CD4-positive, CD25-positive, alpha-beta regulatory T cell (primary cell): ENCODE results near the gene MYO15A. TPM values are rescaled to one million over a fixed set of nuclear protein-coding genes. Genes with fewer than 3 reads are reported as not detected.

Source experiments
- ATAC-seq, 2 donors: fragments of 150-1000 bp; cut with Tn5 transposase; one replicate each; pipeline ENCODE4 v1.10.0; 2021; ENCODE audit warnings: low read depth in 2 of 2, moderate number of reproducible peaks in 2 of 2, moderate library complexity in 1 of 2
- DNase-seq, 3 donors: peaks; one replicate each; pipeline versions ENCODE4 v3.0.0 to v3.0.0-alpha.2; 2012 to 2022; ENCODE audit warnings: mixed read lengths in 1 of 3
- H3K27ac ChIP-seq: one replicate; pipeline ENCODE4 v1.7.0; 2013; ENCODE audit warnings: mild to moderate bottlenecking, low read length; ENCODE audit not compliant: insufficient read depth, poor library complexity, severe bottlenecking
- H3K27me3 ChIP-seq: one replicate; pipeline ENCODE4 v1.7.0; 2013; ENCODE audit warnings: low read length; ENCODE audit not compliant: control insufficient read depth, insufficient read depth
- H3K36me3 ChIP-seq: one replicate; pipeline ENCODE4 v1.7.0; 2013; ENCODE audit warnings: mild to moderate bottlenecking, low read length, moderate library complexity; ENCODE audit not compliant: control insufficient read depth, insufficient read depth
- H3K4me1 ChIP-seq: 2 replicates; pipeline ENCODE4 v1.7.0; 2013; ENCODE audit warnings: mild to moderate bottlenecking, low read length; ENCODE audit not compliant: insufficient read depth, control insufficient read depth, poor library complexity, severe bottlenecking
- H3K4me3 ChIP-seq: one replicate; pipeline ENCODE4 v1.7.0; 2013; ENCODE audit warnings: low read depth, mild to moderate bottlenecking, low read length, moderate library complexity
- H3K9me3 ChIP-seq, 2 experiments: 1 replicate in 1 of 2; 2 replicates in 1 of 2; pipeline ENCODE4 v1.7.0; 2013; ENCODE audit warnings: low read length in 2 of 2, mild to moderate bottlenecking in 1 of 2, moderate library complexity in 1 of 2; ENCODE audit not compliant: control insufficient read depth in 2 of 2
- H3K27ac Mint-ChIP-seq, 3 donors: one replicate each; pipeline ENCODE4 v1.8.0; 2020 to 2022; ENCODE audit warnings: mild to moderate bottlenecking in 3 of 3, mixed read lengths in 3 of 3, moderate library complexity in 2 of 3
- H3K27me3 Mint-ChIP-seq: one replicate; pipeline ENCODE4 v1.8.0; 2022; ENCODE audit warnings: mild to moderate bottlenecking, mixed read lengths
- H3K36me3 Mint-ChIP-seq: one replicate; pipeline ENCODE4 v1.8.0; 2020; ENCODE audit warnings: mixed read lengths
- H3K4me1 Mint-ChIP-seq, 4 donors: one replicate each; pipeline ENCODE4 v1.8.0; 2020 to 2022; ENCODE audit warnings: mixed read lengths in 4 of 4, mild to moderate bottlenecking in 1 of 4
- H3K4me3 Mint-ChIP-seq, 4 donors: one replicate each; pipeline ENCODE4 v1.8.0; 2020 to 2022; ENCODE audit warnings: mild to moderate bottlenecking in 4 of 4, mixed read lengths in 4 of 4, moderate library complexity in 3 of 4
- H3K9me3 Mint-ChIP-seq, 7 donors: one replicate each; pipeline ENCODE4 v1.8.0; 2020 to 2022; ENCODE audit warnings: mixed read lengths in 7 of 7, mild to moderate bottlenecking in 3 of 7, moderate library complexity in 2 of 7
- polyA plus RNA-seq, 4 donors: library from polyadenylated mRNA; unstranded; fragments of 300-500 nt; fragmentation: Illumina TruSeq; gene quantifications; one replicate each; pipeline ENCODE4 v1.2.3, GENCODE V29; 2021
- total RNA-seq: library from RNA; stranded (reverse); gene quantifications from one replicate; pipeline ENCODE4 v1.2.3, GENCODE V29; 2022

The MYO15A gene
- total and polyA plus RNA-seq, 5 donors from 2014 or later, result 0.19 to 0.81 (median 0.30) TPM; not detected in 1

- Histone ChIP-seq H3K27ac (no peak overlapping the region), H3K27me3 (no peaks in the 10 kb centered on the region), H3K4me3 (no peak overlapping the region), H3K4me1 (no peaks in the 10 kb centered on the region), H3K9me3 (no peaks in the 10 kb centered on the region), H3K36me3 (no peaks in the 10 kb centered on the region)
- Mint-ChIP-seq H3K36me3 (no peaks in the 10 kb centered on the region), H3K9me3 (no peaks in the 10 kb centered on the region), H3K4me1 (peaks cover 4 to 6% (median 5%) of the 10 kb centered on the region in 4 donors), H3K27me3 (no peaks in the 10 kb centered on the region), H3K4me3 (no peak overlapping the region), H3K27ac (no peak overlapping the region)
- no peak for DNase-seq
- no peak for ATAC-seq
Observed at GRCh38 chr17:18144261-18144660, 35.7 kb downstream of the MYO15A start.

GRCh38 chr17:18144855-18145254 is 36.3 kb downstream of the MYO15A start:
- H3K9me3 ChIP-seq, result no peaks in the 10 kb centered on the region
- ATAC-seq (no peak), DNase-seq (no peak)
- Mint-ChIP-seq H3K9me3 (no peaks in the 10 kb centered on the region), H3K4me3 (no peak overlapping the region), H3K4me1 (peaks cover 4 to 6% (median 5%) of the 10 kb centered on the region in 4 donors), H3K27me3 (no peaks in the 10 kb centered on the region), H3K36me3 (no peaks in the 10 kb centered on the region), H3K27ac (peak overlapping the region in 1 of 3 donors; percentile 42)
- no peak overlapping the region for H3K27ac ChIP-seq
- H3K27me3 ChIP-seq, result no peaks in the 10 kb centered on the region
- no peak overlapping the region for H3K4me3 ChIP-seq
- H3K36me3 ChIP-seq, result no peaks in the 10 kb centered on the region
- no peaks in the 10 kb centered on the region for H3K4me1 ChIP-seq

- Histone ChIP-seq H3K27ac (no peak overlapping the region), H3K27me3 (no peaks in the 10 kb centered on the region), H3K4me1 (no peaks in the 10 kb centered on the region), H3K36me3 (no peaks in the 10 kb centered on the region), H3K4me3 (no peak overlapping the region), H3K9me3 (no peaks in the 10 kb centered on the region)
- no peaks in the 10 kb centered on the region for H3K27me3 Mint-ChIP-seq
- no peaks in the 10 kb centered on the region for H3K36me3 Mint-ChIP-seq
- no peak overlapping the region for H3K4me3 Mint-ChIP-seq
- no peaks in the 10 kb centered on the region for H3K9me3 Mint-ChIP-seq
- no peak for ATAC-seq
- no peak overlapping the region for H3K27ac Mint-ChIP-seq
- H3K4me1 Mint-ChIP-seq, result peaks cover 4 to 6% (median 5%) of the 10 kb centered on the region in 4 donors
- no peak for DNase-seq
Observed at GRCh38 chr17:18145811-18146210, 37.3 kb downstream of the MYO15A start.

GRCh38 chr17:18146259-18146658 is 37.7 kb downstream of the MYO15A start:
- Histone ChIP-seq H3K4me3 (no peak overlapping the region), H3K4me1 (no peaks in the 10 kb centered on the region), H3K27me3 (no peaks in the 10 kb centered on the region), H3K27ac (no peak overlapping the region), H3K36me3 (no peaks in the 10 kb centered on the region), H3K9me3 (no peaks in the 10 kb centered on the region)
- Mint-ChIP-seq H3K4me3 (no peak overlapping the region), H3K27ac (no peak overlapping the region), H3K4me1 (peaks cover under 1 to 2% (median 2%) of the 10 kb centered on the region in 4 donors), H3K36me3 (no peaks in the 10 kb centered on the region), H3K9me3 (no peaks in the 10 kb centered on the region), H3K27me3 (no peaks in the 10 kb centered on the region)
- ATAC-seq (no peak), DNase-seq (no peak)

GRCh38 chr17:18146980-18147379 is 38.4 kb downstream of the MYO15A start:
- Mint-ChIP-seq H3K4me3 (no peak overlapping the region), H3K4me1 (no peaks in the 10 kb centered on the region), H3K27me3 (no peaks in the 10 kb centered on the region), H3K27ac (no peak overlapping the region), H3K9me3 (no peaks in the 10 kb centered on the region), H3K36me3 (no peaks in the 10 kb centered on the region)
- Histone ChIP-seq H3K9me3 (no peaks in the 10 kb centered on the region), H3K4me1 (no peaks in the 10 kb centered on the region), H3K36me3 (no peaks in the 10 kb centered on the region), H3K4me3 (no peak overlapping the region), H3K27ac (no peak overlapping the region), H3K27me3 (no peaks in the 10 kb centered on the region)
- no peak for ATAC-seq
- no peak for DNase-seq

GRCh38 chr17:18148586-18148985 is 40.0 kb downstream of the MYO15A start:
- H3K4me1 ChIP-seq, result no peaks in the 10 kb centered on the region
- no peaks in the 10 kb centered on the region for H3K9me3 ChIP-seq
- peaks cover 0 to 11% (median 4%) of the 10 kb centered on the region in 4 donors for H3K4me1 Mint-ChIP-seq
- ATAC-seq (no peak), DNase-seq (no peak)
- H3K4me3 ChIP-seq, result no peak overlapping the region
- H3K27me3 Mint-ChIP-seq, result no peaks in the 10 kb centered on the region
- H3K4me3 Mint-ChIP-seq, result no peak overlapping the region
- no peaks in the 10 kb centered on the region for H3K27me3 ChIP-seq
- no peaks in the 10 kb centered on the region for H3K9me3 Mint-ChIP-seq
- no peaks in the 10 kb centered on the region for H3K36me3 ChIP-seq
- no peak overlapping the region for H3K27ac ChIP-seq
- H3K36me3 Mint-ChIP-seq, result no peaks in the 10 kb centered on the region
- H3K27ac Mint-ChIP-seq, result no peak overlapping the region

GRCh38 chr17:18151290-18151689 is 42.7 kb downstream of the MYO15A start:
- Histone ChIP-seq H3K9me3 (no peaks in the 10 kb centered on the region), H3K4me3 (no peak overlapping the region), H3K36me3 (no peaks in the 10 kb centered on the region), H3K4me1 (peaks cover 5% of the 10 kb centered on the region), H3K27me3 (no peaks in the 10 kb centered on the region), H3K27ac (no peak overlapping the region)
- H3K36me3 Mint-ChIP-seq, result no peaks in the 10 kb centered on the region
- DNase-seq (no peak), ATAC-seq (no peak)
- peaks cover 0 to 23% (median 4%) of the 10 kb centered on the region in 4 donors for H3K4me1 Mint-ChIP-seq
- peak overlapping the region in 1 of 3 donors; percentile 71 for H3K27ac Mint-ChIP-seq
- H3K9me3 Mint-ChIP-seq, result no peaks in the 10 kb centered on the region
- no peaks in the 10 kb centered on the region for H3K27me3 Mint-ChIP-seq
- H3K4me3 Mint-ChIP-seq, result no peak overlapping the region

- no peak for ATAC-seq
- H3K36me3 Mint-ChIP-seq, result no peaks in the 10 kb centered on the region
- no peaks in the 10 kb centered on the region for H3K9me3 Mint-ChIP-seq
- H3K27me3 ChIP-seq, result no peaks in the 10 kb centered on the region
- peaks cover 14% of the 10 kb centered on the region for H3K4me1 ChIP-seq
- H3K4me1 Mint-ChIP-seq, result peaks cover 0 to 32% (median 11%) of the 10 kb centered on the region in 4 donors
- no peaks in the 10 kb centered on the region for H3K9me3 ChIP-seq
- no peak for DNase-seq
- no peaks in the 10 kb centered on the region for H3K27me3 Mint-ChIP-seq
- H3K4me3 Mint-ChIP-seq, result peak overlapping the region in 3 of 4 donors; percentile 19 to 78 (median 25)
- no peak overlapping the region for H3K27ac Mint-ChIP-seq
- H3K36me3 ChIP-seq, result no peaks in the 10 kb centered on the region
- H3K4me3 ChIP-seq, result no peak overlapping the region
- no peak overlapping the region for H3K27ac ChIP-seq
Observed at GRCh38 chr17:18155179-18155578, 46.6 kb downstream of the MYO15A start.
